Left hindlimb (tissue), 1 donor: ENCODE results near the gene C9orf152.
"Not testable (repeated sequence)": the region's sequence is repeated elsewhere in the genome, so short reads cannot be mapped to it uniquely, and the experiment has no call there.

Experiments
- DNase-seq: peaks from one replicate; pipeline ENCODE4 v3.0.0-alpha.2; 2018

Gene C9orf152, protein sequence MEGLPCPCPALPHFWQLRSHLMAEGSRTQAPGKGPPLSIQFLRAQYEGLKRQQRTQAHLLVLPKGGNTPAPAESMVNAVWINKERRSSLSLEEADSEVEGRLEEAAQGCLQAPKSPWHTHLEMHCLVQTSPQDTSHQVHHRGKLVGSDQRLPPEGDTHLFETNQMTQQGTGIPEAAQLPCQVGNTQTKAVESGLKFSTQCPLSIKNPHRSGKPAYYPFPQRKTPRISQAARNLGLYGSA

DNA sequence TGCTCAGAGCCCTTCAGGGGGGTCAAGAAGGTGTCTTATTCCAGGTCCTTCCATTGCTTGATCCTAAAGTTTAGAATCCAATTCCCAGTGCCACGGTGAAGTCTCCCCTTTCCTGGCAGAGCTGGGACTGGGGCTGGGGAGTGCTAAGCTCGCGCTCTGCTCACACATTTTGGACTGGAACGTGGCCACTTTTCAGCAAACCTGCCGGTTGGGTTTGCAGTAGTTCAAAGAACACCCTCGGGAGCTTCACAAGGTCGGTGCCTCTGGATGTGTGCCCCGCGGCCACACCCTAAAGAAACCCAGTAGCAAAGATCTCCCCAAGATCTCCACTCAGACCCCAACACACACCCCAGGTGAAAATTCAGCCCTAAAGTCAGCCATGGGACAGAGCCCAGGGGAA, at the start of gene C9orf152:
TSS of gene C9orf152 (minus strand) at position 129 of the 400 bp plus-strand sequence. CDS start 580 bp downstream, outside the sequence.
- DNase-seq, result no peak

DNA sequence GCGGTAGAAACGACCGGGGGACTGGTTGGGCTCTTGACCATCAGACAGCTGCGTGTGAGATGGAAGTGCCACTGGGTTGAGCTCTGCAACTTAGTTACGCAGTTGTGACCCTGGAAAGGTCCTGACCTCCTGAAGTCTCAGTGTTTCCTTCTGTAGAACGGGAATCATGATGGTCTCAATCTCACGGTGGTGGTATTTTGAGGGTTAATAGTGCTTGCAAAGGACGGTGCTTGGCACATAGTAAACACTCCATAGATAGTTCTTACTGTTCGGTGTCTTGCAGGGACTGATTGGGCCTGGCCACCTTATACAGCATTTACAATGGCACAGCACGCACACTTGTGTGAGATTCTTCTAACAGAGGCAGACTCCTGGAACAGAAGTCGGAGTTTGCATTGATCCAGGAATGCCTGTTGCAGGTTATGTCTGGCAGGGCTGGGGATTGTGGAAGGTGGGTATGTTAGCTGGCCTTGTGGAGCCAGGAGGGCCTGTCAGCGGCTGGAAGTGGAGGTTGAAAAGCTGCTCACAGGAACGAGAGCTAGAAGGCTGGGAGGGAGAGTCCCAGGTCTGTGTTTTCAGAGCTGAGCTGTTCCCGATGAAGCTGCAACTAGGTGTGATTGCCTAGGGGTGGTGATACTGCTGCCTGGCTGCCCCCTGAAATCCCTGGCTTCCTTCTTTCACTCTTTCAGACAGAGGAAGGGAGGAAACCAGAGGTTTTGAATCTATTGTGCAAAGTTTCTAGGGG, 49.3 kb upstream of the C9orf152 start:
- DNase-seq, result peak; percentile 28

DNA sequence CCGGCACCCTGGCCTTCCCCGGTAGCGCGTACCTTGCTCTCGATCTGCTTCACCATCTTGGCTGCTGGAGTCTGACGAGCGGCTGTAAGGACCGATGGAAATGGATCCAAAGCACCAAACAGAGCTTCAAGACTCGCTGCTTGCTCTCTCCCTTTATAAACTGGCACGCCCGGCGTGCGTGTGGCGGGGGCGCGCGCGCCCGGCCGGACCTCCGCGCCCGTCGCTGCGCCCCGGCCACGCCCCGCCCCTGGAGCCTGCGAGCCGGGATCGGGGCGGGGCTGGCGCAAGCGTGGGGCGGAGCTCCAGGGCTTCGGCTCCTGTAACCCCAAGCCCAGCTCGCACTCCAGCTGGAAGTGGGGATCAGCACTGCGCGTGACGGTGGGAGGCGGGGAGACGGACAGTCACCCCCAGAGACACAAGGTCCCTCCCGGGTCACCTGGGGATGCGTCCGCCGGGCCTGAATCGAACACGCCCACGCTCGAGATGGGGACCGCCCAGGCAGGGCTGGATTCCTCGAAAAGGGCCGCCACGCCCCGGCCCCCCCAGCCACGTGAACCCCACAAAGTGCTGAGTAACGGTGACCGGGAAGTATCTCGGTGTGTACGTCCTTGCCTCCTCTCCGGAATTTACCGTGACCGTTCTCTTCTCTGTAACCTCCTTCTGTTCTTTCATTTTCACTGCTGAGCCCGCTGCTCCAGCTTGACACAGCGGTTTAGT, 48.6 kb upstream of the C9orf152 start, which contains the start of gene TXN:
TSS of gene TXN (minus strand) at position 128 of the 717 bp plus-strand sequence. CDS start at position 56, 72 bp downstream.
- DNase-seq, result peak; percentile 92

DNA sequence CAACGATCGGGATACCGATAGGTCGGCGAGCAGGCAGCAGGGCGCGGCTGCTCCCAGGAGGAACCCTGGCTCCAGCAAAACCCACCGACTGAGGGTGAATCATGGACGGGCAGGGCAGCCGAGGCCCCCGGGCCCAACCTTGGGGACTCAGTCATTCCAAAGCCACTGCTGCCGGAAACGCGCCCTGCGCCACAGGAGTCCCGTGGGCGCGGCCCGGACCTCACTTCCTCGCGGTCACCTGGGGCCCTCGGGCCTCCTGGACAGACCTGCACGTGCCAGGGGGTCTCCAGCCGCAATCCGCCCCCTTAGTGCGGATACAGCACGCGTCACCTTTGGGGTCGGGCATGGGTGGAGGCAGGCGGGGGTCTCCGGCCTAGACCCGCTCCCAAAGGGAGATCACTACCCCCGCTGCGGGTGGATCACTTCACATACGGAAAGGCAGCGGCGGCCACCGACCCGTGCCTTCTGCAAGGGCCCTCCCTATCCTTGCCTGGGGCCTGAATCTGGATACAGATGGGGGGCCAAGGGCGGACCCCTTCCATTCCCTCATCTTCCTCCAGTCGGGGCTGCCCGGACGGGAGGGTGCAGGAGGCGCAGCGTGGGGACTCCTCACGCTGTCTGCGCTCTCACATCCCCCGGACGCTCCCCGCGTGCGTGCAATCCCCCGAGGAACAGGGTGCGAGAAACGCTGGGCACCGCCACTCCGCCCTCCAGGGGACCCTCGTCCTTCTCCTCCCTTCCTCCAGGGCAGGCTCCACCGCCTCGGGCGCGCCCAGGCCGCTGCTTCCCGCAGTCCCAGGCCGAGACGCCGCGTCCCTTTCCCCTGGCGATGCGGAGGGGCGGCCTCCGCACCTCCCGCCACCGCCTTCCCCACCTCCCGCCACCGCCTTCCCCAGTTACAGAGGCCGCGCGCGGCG, 47.8 kb upstream of the C9orf152 start:
- peak; percentile 63 for DNase-seq

DNA sequence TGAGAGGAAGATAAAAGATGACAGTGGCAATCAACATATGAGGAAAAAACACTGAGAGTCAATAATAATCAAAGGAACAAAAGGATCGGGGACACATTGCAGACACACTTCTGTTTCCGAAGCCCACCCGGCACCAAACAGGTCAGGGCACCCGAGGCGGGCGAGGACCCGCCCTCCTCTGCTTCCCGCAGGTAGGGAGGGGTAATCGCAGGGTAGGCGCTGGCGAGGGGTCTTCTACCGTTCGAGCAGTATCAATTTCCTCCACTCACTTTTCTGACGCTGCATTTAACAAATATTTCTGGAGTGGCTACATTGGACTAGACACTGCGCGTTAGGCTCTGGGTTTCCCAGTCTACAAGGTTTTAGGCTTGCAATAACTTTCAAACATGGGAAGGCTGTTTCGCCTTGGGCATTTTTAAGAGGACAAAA, 47.1 kb upstream of the C9orf152 start:
- DNase-seq, result peak; percentile 31

DNA sequence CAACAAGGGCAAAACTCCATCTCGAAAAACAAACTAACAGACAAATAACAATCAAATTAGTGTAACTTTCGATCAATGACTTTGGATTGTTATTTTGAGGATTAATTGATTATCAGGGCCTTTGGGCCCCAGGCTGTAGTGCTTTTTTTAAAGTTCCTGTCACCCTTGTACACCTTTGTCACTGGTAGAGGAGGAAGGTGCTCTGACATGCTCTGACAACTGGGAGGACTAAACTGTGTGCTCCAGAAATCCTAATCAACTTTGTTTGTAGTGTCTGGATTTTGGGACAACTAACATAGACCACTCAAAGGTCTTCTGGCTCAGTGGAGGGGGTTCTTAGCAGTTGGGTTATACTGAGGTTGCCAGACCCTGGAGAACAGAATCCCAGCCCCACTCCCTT, 46.5 kb upstream of the C9orf152 start:
- DNase-seq, result no peak

DNA sequence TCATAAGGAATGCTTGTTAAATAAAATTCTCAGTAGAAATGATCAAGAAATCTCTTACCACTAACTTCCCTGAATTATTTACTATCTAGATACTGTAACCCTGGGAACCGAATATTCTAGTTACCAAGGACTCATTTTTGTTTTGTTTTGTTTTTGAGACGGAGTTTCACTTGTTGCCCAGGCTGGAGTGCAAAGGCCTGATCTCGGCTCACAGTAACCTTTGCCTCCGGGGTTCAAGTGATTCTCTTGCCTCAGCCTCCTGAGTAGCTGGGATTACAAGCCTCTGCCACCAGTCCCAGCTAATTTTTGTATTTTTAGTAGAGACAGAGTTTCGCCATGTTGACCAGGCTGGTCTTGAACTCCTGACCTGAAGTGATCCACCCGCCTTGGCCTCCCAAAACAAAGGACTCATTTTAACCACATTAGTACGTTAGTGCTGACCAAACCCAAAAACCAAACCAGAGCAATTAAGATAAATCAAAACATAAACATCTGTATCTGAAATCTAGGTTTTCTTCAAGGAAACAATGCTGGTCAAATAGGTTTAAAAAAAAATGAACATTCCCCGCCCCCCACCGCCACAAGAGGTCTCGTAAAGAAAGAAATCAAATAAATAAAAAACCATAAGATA, 44.7 kb upstream of the C9orf152 start:
- no peak for DNase-seq

DNA sequence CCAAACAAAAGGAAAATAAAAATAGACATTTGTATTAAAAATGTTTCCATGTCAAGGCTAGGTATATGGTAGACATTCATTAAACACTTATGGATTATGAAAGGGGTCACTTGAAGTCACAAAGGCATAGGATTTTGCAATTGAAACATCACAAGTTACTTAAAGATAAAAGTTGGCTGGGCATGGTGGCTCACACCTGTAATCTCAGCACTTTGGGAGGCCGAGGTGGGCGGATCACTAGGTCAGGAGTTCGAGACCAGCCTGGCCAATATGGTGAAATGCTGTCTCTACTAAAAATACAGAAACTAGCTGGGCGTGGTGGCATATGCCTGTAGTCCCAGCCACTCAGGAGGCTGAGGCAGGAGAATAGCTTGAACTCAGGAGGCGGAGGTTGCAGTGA, 43.8 kb upstream of the C9orf152 start:
- not testable (repeated sequence) for DNase-seq

DNA sequence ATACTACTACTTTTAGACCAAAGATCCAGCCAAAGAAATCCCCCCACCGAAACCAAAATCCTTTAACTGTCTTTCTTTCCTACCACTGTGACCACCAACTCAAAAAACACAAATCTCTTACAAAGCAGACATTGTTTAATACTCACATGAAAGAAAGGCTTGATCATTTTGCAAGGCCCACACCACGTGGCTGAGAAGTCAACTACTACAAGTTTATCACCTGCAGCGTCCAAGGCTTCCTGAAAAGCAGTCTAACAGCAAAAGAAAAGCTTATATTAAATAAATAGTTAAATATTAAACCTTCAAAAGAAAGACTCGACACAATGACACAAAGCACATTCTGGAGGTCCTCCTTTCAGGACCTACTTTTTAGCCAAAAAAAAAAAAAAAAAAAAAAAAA, 43.3 kb upstream of the C9orf152 start:
- no peak for DNase-seq

DNA sequence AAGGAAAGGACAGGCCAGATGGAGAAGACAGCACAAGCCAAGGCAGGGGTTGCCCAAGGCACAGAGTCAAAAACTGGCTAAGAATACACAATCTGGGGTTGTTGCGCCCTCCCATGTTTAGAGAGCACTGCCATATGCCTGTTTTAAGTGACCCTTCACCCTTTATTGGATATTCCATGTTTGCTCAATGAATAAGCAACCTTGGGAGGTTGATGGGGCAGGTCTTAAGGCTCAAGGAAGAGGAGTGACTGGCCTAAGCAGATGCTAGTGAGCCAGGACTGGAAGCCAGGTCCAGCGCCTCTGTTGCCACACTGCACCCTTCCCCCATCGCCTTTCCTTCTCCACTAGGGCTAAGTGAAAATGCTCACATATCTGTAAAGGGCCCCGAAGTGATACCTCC, 41.6 kb upstream of the C9orf152 start:
- DNase-seq, result no peak

DNA sequence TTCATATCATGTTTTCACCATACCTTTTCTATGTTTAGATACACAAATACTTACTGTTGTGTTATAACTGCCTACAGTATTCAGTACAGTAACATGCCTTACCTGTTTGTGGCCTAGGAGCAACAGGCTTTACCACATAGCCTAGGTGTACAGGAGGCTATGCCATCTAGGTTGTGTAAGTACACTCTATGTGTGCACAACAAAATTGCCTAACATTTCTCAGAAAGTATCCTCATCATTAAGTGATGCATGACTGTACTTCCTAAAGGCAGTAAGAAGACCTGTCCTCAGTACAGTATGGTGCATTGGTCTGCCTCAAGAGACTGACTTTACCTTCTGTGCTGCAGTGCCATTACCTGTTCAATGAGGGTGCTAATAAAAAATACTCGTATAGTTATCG, 40.4 kb upstream of the C9orf152 start:
- DNase-seq, result no peak

DNA sequence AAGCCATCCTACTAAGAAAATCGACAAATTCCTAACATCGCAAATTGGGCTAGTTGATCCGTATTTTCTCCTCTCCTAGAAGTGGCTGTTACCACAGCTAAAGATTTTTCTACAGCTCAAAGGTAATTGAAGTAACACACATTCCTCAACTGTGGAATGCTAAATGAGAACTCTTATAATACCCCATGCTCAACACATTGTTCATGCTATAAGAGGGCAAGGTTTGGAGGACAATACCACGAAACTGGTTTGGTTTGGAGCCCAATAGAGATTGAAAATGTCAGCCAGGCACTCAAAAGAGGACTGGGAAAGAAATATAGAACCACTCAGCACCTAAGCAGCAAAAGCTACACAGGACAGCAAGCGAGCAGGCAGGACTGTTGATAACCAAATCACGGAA, 38.3 kb upstream of the C9orf152 start:
- DNase-seq, result no peak

DNA sequence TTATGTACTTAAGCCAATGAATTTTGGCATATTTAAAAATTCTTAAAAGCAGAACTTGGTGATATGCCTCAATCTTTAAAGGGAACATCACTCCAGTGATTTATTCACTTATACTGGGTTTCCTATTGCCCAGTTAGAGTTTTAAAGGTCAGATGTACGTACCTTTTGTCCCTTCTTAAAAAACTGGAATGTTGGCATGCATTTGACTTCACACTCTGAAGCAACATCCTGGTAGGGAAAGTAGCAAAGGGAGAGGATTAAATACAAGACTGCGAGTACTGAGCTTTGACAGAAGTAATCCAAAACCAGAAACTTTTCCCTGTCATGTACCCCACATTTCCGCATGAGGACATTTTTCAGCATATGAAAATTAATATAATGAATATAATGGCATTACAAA, 36.7 kb upstream of the C9orf152 start:
- no peak for DNase-seq

DNA sequence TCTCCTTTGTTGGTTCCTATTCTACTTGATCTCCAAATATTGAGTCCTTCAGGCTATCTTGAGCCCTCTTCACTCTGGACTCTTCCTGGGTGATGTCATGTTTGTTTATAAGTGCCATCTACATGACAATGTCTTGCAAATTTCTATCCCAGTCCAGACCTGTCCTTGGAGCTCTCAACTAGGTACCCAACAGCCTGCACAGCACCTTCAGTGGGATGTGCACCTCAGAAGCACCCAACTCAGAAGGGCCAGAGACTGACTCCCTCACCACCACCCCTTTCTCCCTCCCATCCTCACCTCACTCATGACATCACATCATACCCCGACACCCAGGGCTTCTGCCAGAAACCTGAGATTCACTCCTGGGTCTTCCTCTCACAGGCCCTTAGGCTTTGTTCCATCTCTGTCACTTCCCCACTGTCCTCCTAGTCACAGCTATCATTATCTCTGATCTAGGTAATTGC, 33.9 kb upstream of the C9orf152 start:
- no peak for DNase-seq

DNA sequence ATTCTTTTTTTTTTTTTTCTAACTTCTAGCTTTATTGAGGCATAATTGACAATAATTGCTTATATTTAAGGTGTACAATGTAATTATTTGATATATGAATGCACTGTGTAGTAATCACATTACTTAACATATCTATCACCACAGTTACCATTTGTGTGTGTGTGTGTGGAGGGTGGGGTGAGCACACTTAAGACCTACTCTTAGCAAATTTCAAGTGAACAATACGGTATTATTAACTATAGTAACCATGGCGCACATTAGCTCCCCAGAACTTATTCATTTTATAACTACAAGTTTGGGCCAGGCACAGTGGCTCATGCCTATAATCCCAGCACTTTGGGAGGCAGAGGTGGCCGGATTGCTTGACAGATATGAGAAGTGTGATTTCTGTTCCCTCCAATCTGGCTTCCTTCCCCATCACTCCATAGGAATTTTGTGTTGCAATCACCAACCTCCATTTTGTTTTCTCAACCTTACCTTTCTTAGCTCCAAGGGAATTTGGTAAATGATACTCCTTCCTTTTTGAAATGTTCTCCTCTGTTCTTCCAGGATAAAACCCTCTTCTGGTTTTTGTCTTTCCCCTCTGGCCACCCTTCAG, 33.4 kb upstream of the C9orf152 start:
- no peak for DNase-seq

DNA sequence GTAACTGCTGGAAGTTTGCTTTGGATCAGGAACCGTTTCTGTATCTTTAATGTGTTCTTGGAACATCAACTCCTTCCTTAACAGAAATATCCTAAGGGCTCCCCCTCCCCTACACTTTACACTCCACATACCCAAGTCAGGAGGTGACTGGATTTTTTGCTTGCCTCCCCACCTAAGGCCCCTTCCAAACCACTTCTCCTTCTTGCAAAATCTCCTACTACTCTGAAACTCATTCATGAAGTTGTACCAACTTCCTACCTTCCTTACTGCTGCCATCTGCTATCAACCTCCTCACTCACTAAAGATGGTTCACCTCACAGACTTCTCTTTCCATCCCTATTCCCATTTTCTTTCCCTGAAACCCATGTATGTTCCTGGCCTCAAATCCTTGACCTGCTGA, 32.2 kb upstream of the C9orf152 start:
- no peak for DNase-seq

DNA sequence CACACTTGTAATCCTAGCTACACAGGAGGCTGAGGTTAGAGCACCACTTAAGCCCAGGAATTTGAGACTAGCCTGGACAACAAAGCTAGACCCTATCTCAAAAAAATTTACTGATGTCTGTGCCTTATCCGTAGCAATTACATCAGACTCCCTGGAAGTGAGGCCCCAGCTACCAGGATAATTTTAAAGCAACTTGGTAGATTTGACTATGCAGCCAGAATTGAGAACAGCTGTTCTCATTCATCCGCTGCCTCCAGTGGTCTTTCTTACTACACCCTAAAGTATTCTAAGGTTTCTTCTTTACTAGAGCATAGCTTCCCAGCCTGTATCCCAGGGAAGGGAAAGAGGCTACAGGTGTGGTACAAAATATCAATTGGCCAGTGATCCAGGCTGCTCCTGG, 20.4 kb upstream of the C9orf152 start:
- DNase-seq, result no peak

DNA sequence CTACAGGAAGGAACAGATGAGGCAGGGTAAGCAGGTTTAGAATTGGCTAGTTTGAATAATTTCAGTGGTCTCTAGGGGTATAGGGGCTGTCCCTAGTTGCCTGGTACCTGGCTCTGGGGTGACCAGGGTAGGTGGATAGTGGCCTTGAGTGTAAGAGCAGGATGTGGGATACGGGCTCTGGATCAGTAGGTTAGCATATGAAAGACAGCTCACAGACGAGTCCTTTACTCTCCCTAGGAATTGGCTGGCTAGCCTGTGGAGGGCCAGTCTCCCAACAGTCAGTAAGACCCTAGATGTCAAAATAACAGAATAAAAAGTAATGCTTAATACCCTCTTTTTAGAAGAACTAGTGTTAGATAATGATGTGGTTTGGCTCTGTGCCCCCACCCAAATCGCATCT, 16.6 kb upstream of the C9orf152 start:
- DNase-seq, result no peak

DNA sequence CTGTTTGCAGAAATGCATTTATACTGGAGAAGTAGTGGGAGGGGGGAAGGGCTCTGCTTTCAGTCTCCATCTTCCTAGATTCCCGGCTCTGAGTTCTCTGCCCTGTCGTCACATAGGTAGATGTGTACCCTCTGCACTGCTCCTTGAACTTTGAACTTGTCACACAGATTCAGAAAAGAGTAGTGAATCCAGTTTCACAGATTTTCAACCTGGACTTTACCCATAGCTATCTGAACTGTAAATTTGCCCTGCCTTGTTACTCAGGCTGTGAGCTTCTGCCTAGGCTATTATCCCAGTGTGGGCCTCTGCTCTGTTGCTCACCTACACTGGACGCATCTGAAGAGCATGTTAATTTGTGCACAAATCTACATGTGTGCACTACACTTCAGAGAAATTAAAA, 12.8 kb upstream of the C9orf152 start:
- DNase-seq, result no peak

DNA sequence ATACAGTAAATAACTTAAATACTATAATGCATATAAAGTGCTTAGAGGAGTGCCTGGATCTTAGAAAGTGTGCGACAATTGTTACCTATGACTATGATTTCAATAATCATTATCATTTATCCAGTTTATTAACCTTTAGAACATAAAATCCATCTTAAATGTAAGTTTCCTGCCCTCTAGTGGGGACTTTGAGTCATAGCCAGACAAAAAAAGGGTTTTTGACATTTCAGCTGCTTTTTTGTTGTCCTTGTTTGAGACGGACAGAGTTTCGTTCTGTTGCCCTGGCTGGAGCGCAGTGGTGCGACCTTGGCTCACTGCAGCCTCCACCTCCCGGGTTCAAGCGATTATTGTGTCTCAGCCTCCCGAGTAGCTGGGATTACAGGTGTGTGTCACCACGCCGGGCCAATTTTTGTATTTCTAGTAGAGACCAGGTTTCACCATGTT, 9.7 kb upstream of the C9orf152 start:
- no peak for DNase-seq

DNA sequence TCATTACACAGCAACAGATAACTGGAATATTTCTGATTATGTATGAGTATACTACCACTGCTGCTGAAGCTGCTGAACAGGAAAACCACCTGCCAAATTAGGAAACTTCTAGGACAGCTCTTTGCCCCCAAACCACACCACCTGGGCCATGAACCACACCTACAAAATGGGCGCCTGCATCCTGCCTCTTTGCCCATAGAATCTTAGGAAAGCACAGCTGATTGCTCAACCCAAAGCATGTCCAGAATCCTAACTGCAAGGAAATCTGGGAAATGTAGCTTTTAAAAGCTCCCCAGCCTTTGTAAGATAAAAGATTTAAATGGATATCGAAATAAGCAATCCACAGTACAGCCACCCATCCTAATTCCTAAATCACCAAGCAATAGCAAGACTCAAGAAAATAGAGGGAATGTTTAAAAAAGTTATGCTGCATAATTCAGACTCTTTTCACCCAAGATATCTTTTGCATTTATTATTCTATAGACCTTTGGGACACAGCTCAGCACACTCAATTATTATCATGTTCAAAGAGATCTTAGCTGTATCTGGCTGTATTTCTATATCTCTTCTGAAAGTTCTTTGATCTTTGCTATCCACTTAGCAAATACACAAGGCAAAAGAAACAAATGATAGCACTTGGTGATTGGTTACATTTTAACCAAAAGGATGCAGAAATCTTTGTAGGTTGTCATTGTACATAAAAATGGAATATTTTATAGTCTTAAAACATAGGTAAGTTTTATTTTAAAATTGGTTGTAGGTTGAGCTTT, 6.8 kb upstream of the C9orf152 start:
- no peak for DNase-seq
